Keratinocyte (primary cell): ENCODE data around the gene OR2T33. TPM values are rescaled to one million over a fixed set of nuclear protein-coding genes. Genes with fewer than 3 reads are reported as not detected.
"Not testable (repeated sequence)": the region's sequence is repeated elsewhere in the genome, so short reads cannot be mapped to it uniquely, and the experiment has no call there.

Experiments
- DNase-seq: peaks from one replicate; pipeline ENCODE4 v3.0.0-alpha.2; 2011; ENCODE audit warnings: low read depth, missing footprints, low spot score
- FAIRE-seq: peaks from 2 replicates; lab custom pipeline; 2011; peaks lifted over from hg19 to GRCh38; lab: Jason Lieb, UNC
- H2AFZ ChIP-seq: 2 replicates; pipeline ENCODE4 v1.6.0; 2012; ENCODE audit warnings: low read length, control low read depth, inconsistent platforms; ENCODE audit not compliant: control insufficient read depth
- H3K27ac ChIP-seq: 2 replicates; pipeline ENCODE4 v1.5.1; 2011; ENCODE audit warnings: low read length; ENCODE audit not compliant: control insufficient read depth, insufficient read depth
- H3K27me3 ChIP-seq: 3 replicates; pipeline ENCODE4 v1.6.0; 2011; ENCODE audit warnings: low read length; ENCODE audit not compliant: control insufficient read depth, insufficient read depth; ENCODE audit errors: extremely low read depth
- H3K36me3 ChIP-seq, 2 experiments: 2 replicates in 1 of 2; 3 replicates in 1 of 2; pipeline ENCODE4 v1.5.1; 2011; ENCODE audit warnings: low read length in 2 of 2, mild to moderate bottlenecking in 1 of 2; ENCODE audit not compliant: control insufficient read depth in 2 of 2, insufficient read depth in 2 of 2; ENCODE audit errors: extremely low read depth in 1 of 2
- H3K4me1 ChIP-seq: 3 replicates; pipeline ENCODE4 v1.5.1; 2011; ENCODE audit warnings: low read length; ENCODE audit not compliant: control insufficient read depth, insufficient read depth; ENCODE audit errors: extremely low read depth
- H3K4me2 ChIP-seq: 3 replicates; pipeline ENCODE4 v1.6.0; 2011; ENCODE audit warnings: low read depth, low read length; ENCODE audit not compliant: control insufficient read depth, insufficient read depth; ENCODE audit errors: extremely low read depth
- H3K4me3 ChIP-seq, 3 experiments: fragments of 200-600 bp in 1 of 3; sonication (generic) in 1 of 3; 2 replicates in 2 of 3; 3 replicates in 1 of 3; pipeline ENCODE4 v1.5.1; 2011 to 2016; ENCODE audit warnings: low read length in 3 of 3, mild to moderate bottlenecking in 3 of 3, control low read depth in 2 of 3, inconsistent platforms in 1 of 3, low read depth in 1 of 3, mixed read lengths in 1 of 3, mixed run types in 1 of 3, moderate library complexity in 1 of 3; ENCODE audit not compliant: control insufficient read depth in 2 of 3, insufficient read depth in 2 of 3; ENCODE audit errors: extremely low read depth in 1 of 3
- H3K79me2 ChIP-seq: 2 replicates; pipeline ENCODE4 v1.6.0; 2012; ENCODE audit warnings: low read length; ENCODE audit not compliant: control insufficient read depth, insufficient read depth
- H3K9ac ChIP-seq: 3 replicates; pipeline ENCODE4 v1.6.0; 2011; ENCODE audit warnings: low read length; ENCODE audit not compliant: control insufficient read depth, insufficient read depth; ENCODE audit errors: extremely low read depth
- H3K9me1 ChIP-seq: 3 replicates; pipeline ENCODE4 v1.6.0; 2011; ENCODE audit warnings: low read length; ENCODE audit not compliant: control insufficient read depth, insufficient read depth; ENCODE audit errors: extremely low read depth
- H3K9me3 ChIP-seq: 2 replicates; pipeline ENCODE4 v1.5.1; 2012; ENCODE audit warnings: low read depth, low read length; ENCODE audit not compliant: control insufficient read depth
- H4K20me1 ChIP-seq: 3 replicates; pipeline ENCODE4 v1.6.0; 2011; ENCODE audit warnings: low read length; ENCODE audit not compliant: control insufficient read depth, insufficient read depth; ENCODE audit errors: extremely low read depth
- EZH2 ChIP-seq: IDR thresholded peaks from one replicate; pipeline ENCODE4 v1.6.1; 2012; ENCODE audit warnings: inconsistent platforms, mild to moderate bottlenecking, low read length, moderate library complexity
- dilution Hi-C: fragments of 300-500 bp; cut with MboI; formaldehyde crosslinking; loops from one replicate; pipeline ENCODE4 v1.7.0; 2020; ENCODE audit warnings: low sequenced_read_pairs; ENCODE audit not compliant: extremely low pct_ligation_motif_present
- polyA plus RNA-seq, 5 experiments: library from polyadenylated mRNA; depleted of rRNA in 3 of 5; stranded (reverse) in 3 of 5; stranded (forward) in 1 of 5; unstranded in 1 of 5; fragments of >200 nt; gene quantifications; 1 replicate in 1 of 5; 2 replicates in 3 of 5; 3 replicates in 1 of 5; pipeline versions ENCODE4 v1.2.1 to v1.2.3, GENCODE V29; 2011 to 2012; ENCODE audit warnings: missing spikeins in 2 of 5, low read depth in 1 of 5, low replicate concordance in 1 of 5
- TF ChIP-seq, protein P1 (sequence below), 3 experiments: IDR thresholded peaks in 1 of 3; conservative IDR thresholded peaks in 1 of 3; optimal IDR thresholded peaks in 1 of 3; 2 replicates in 2 of 3; 3 replicates in 1 of 3; pipeline versions ENCODE3 to v1.5.1; 2011; ENCODE audit warnings: low read length in 3 of 3, mild to moderate bottlenecking in 3 of 3, moderate library complexity in 2 of 3, control low read depth in 1 of 3, inconsistent platforms in 1 of 3; ENCODE audit not compliant: insufficient read depth in 2 of 3; ENCODE audit errors: extremely low read depth in 1 of 3

OR2T33 gene
- polyA plus RNA-seq, 1 donor (not counting 4 experiments of a cell fraction or from before 2014, with no cell fraction given): not detected

DNA sequence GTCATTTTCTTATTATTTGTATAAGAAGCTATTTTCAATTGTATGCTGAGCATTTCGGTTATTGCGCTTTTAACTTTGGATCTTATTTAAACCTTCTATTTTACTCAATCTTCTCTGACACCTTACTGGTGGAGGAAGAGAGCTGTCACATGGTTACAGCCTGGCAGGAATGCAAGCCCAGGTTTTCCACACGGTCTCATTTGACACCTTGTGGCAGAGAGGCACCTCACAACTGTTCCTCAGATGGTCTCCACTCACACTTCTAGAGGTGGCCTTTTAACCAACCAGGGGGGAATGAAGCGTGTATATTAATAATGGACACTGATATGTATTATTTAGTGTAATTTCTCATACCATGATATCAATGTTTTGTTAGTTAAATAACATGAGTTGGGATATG lies 9.6 kb downstream of the OR2T33 start:
- FAIRE-seq (no peak), DNase-seq (no peak)
- Histone ChIP-seq H3K79me2 (no peaks in the 10 kb centered on the region), H3K4me3 (no peak overlapping the region), H3K9ac (no peak overlapping the region), H3K4me2 (no peak overlapping the region), H3K4me1 (no peaks in the 10 kb centered on the region), H3K9me1 (no peaks in the 10 kb centered on the region), H4K20me1 (no peaks in the 10 kb centered on the region), H3K27me3 (no peaks in the 10 kb centered on the region), H3K36me3 (no peaks in the 10 kb centered on the region), H3K9me3 (no peaks in the 10 kb centered on the region), H3K27ac (no peak overlapping the region), H2AFZ (no peak overlapping the region)
- dilution Hi-C loops: no loop called here
- TF ChIP-seq EZH2: no peak
- TF ChIP-seq, protein P1, sequence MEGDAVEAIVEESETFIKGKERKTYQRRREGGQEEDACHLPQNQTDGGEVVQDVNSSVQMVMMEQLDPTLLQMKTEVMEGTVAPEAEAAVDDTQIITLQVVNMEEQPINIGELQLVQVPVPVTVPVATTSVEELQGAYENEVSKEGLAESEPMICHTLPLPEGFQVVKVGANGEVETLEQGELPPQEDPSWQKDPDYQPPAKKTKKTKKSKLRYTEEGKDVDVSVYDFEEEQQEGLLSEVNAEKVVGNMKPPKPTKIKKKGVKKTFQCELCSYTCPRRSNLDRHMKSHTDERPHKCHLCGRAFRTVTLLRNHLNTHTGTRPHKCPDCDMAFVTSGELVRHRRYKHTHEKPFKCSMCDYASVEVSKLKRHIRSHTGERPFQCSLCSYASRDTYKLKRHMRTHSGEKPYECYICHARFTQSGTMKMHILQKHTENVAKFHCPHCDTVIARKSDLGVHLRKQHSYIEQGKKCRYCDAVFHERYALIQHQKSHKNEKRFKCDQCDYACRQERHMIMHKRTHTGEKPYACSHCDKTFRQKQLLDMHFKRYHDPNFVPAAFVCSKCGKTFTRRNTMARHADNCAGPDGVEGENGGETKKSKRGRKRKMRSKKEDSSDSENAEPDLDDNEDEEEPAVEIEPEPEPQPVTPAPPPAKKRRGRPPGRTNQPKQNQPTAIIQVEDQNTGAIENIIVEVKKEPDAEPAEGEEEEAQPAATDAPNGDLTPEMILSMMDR (optimal IDR thresholded peaks at IDR 0.05 in 1 of 3, IDR thresholded peaks at IDR 0.05 in 1 of 3, conservative IDR thresholded peaks at IDR 0.05 in 1 of 3; ENCODE audit: extremely low read depth in 1 of 3, insufficient read depth in 2 of 3, low read length in 3 of 3): no peak

DNA sequence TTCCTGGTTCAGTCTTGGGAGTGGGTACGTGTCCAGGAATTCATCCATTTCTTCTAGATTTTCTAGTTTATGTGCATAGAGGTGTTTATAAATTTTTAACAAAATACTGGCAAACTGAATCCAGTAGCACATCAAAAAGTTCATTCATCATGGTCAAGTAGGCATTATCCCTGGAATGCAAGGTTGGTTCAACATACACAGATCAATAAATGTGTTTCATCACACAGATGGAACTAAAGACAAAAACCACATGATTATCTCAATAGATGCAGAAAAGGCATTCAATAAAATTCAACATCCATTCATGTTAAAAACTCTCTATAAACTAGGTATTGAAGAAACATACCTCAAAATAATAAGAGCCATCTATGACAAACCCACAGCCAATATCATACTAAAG lies 18.5 kb downstream of the OR2T33 start:
- H3K4me1 ChIP-seq, H3K9me1 ChIP-seq, H3K4me3 ChIP-seq, H3K9ac ChIP-seq, DNase-seq, H3K36me3 ChIP-seq, H3K27me3 ChIP-seq, H4K20me1 ChIP-seq, H3K27ac ChIP-seq, H3K79me2 ChIP-seq, H3K4me2 ChIP-seq, H3K9me3 ChIP-seq, FAIRE-seq, dilution Hi-C loops, H2AFZ ChIP-seq: not testable (repeated sequence)

DNA sequence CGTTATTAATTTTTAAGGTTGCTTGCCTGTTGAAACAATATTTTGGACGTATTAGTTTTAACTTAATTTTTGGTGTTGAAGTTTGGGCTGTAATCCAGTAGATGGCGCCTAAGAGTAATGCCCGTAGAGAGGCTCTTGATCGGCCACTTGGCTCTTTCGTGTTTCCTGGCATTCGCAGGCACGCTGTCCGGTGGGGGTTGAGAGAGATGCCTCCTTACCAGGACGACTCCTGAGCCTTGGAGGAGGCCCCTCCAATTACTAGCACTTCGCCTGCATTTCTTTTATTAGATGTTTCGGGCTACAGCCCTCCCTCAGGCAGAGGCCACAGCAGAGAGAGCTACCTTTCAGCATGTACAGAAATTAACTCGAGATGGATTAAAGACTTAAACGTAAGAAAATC lies 34.6 kb downstream of the OR2T33 start:
- Histone ChIP-seq H2AFZ (no peak overlapping the region), H3K27me3 (no peaks in the 10 kb centered on the region), H3K4me3 (no peak overlapping the region), H4K20me1 (no peaks in the 10 kb centered on the region), H3K79me2 (no peaks in the 10 kb centered on the region), H3K4me1 (no peaks in the 10 kb centered on the region), H3K9me3 (no peaks in the 10 kb centered on the region), H3K9me1 (no peaks in the 10 kb centered on the region), H3K9ac (no peak overlapping the region), H3K4me2 (no peak overlapping the region), H3K36me3 (no peaks in the 10 kb centered on the region), H3K27ac (no peak overlapping the region)
- TF ChIP-seq, protein P1 (optimal IDR thresholded peaks at IDR 0.05 in 1 of 3, IDR thresholded peaks at IDR 0.05 in 1 of 3, conservative IDR thresholded peaks at IDR 0.05 in 1 of 3; ENCODE audit: extremely low read depth in 1 of 3, insufficient read depth in 2 of 3, low read length in 3 of 3): peak; percentile 34 to 77 (median 39)
- no peak for TF ChIP-seq EZH2
- DNase-seq (no peak), FAIRE-seq (no peak)
- dilution Hi-C loops: no loop called here
